Endodermal cell (in vitro differentiated cells): ENCODE data around the gene OTOP2. TPM values are rescaled to one million over a fixed set of nuclear protein-coding genes. Genes with fewer than 3 reads are reported as not detected.
"Not testable (repeated sequence)": the region's sequence is repeated elsewhere in the genome, so short reads cannot be mapped to it uniquely, and the experiment has no call there.

Experiments
- DNase-seq: peaks from one replicate; pipeline ENCODE4 v3.0.0-alpha.2; 2017
- H3K27ac ChIP-seq: 2 replicates; pipeline ENCODE4 v1.5.1; 2013; ENCODE audit warnings: mild to moderate bottlenecking, low read depth, low read length, moderate library complexity
- H3K27me3 ChIP-seq: 2 replicates; pipeline ENCODE4 v1.6.1; 2013; ENCODE audit warnings: mild to moderate bottlenecking, low read length, moderate library complexity; ENCODE audit not compliant: insufficient read depth, control insufficient read depth, poor library complexity, severe bottlenecking
- H3K36me3 ChIP-seq: 2 replicates; pipeline ENCODE4 v1.7.0; 2013; ENCODE audit warnings: mild to moderate bottlenecking, low read length, moderate library complexity; ENCODE audit not compliant: control insufficient read depth, insufficient read depth
- H3K4me1 ChIP-seq: one replicate; pipeline ENCODE4 v1.7.0; 2013; ENCODE audit warnings: low read length; ENCODE audit not compliant: control insufficient read depth, insufficient read depth
- H3K4me3 ChIP-seq: 2 replicates; pipeline ENCODE4 v1.5.1; 2013; ENCODE audit warnings: mild to moderate bottlenecking, low read length, moderate library complexity
- H3K9ac ChIP-seq: 2 replicates; pipeline ENCODE4 v1.6.1; 2013; ENCODE audit warnings: mild to moderate bottlenecking, low read length, moderate library complexity; ENCODE audit not compliant: poor library complexity, severe bottlenecking; ENCODE audit errors: extremely low read depth
- H3K9me3 ChIP-seq: 2 replicates; pipeline ENCODE4 v1.6.1; 2013; ENCODE audit warnings: mild to moderate bottlenecking, low read length, moderate library complexity; ENCODE audit not compliant: control insufficient read depth
- H3K27ac Mint-ChIP-seq: 2 replicates; pipeline ENCODE4 v1.8.0; 2020; ENCODE audit warnings: mixed read lengths
- H3K27me3 Mint-ChIP-seq: 2 replicates; pipeline ENCODE4 v1.8.0; 2021; ENCODE audit warnings: mild to moderate bottlenecking, mixed read lengths; ENCODE audit not compliant: insufficient read depth
- H3K36me3 Mint-ChIP-seq: 2 replicates; pipeline ENCODE4 v1.8.0; 2020; ENCODE audit warnings: low read depth, mixed read lengths
- H3K4me1 Mint-ChIP-seq: 2 replicates; pipeline ENCODE4 v1.8.0; 2020; ENCODE audit warnings: mixed read lengths
- H3K4me3 Mint-ChIP-seq: 2 replicates; pipeline ENCODE4 v1.8.0; 2020; ENCODE audit warnings: mild to moderate bottlenecking, moderate library complexity, mixed read lengths
- H3K9me3 Mint-ChIP-seq: 2 replicates; pipeline ENCODE4 v1.8.0; 2020; ENCODE audit warnings: mild to moderate bottlenecking, mixed read lengths
- CTCF ChIP-seq: fragments of 200-600 bp; sonication (generic); conservative IDR thresholded peaks from 2 replicates; pipeline ENCODE4 v1.5.0; 2021; ENCODE audit warnings: antibody characterized with exemption, mild to moderate bottlenecking
- WGBS, 2 experiments: methylation state at CpG; one replicate each; pipeline versions ENCODE4 v1.1.5 to v1.1.7; 2013; ENCODE audit warnings: missing lambda C conversion rate in 2 of 2, mixed read lengths in 1 of 2; ENCODE audit not compliant: insufficient coverage in 1 of 2, insufficient read length in 1 of 2; 5-methylcytosine and 5-hydroxymethylcytosine counted together
- total RNA-seq, 2 donors: library from RNA; stranded (reverse); fragmentation: NEBNext Ultra II Directional in 1 of 2; extraction: Animal tissue kit (Norgen Biotek cat#: 25700) in 1 of 2; gene quantifications; 2 replicates in 1 of 2; 3 replicates in 1 of 2; pipeline ENCODE4 v1.2.1, GENCODE V29; 2021

OTOP2 gene
- total RNA-seq, 2 donors from 2014 or later, result not detected

GRCh38 chr17:74907012-74907411, 17.1 kb upstream of the OTOP2 start:
- Histone ChIP-seq H3K9ac (no peak overlapping the region), H3K4me3 (no peak overlapping the region), H3K27me3 (peaks cover 2% of the 10 kb centered on the region), H3K36me3 (no peaks in the 10 kb centered on the region), H3K27ac (no peak overlapping the region), H3K4me1 (no peaks in the 10 kb centered on the region), H3K9me3 (no peaks in the 10 kb centered on the region)
- Mint-ChIP-seq H3K4me1 (peaks cover 14% of the 10 kb centered on the region), H3K9me3 (peaks cover 5% of the 10 kb centered on the region), H3K36me3 (no peaks in the 10 kb centered on the region), H3K27ac (no peak overlapping the region), H3K4me3 (no peak overlapping the region), H3K27me3 (peaks cover 11% of the 10 kb centered on the region)
- no peak for DNase-seq
- no peak for TF ChIP-seq CTCF
- whole genome bisulfite sequencing, 2 experiments, result 93 to 98% methylated on average over 28 to 34 of the region's 34 CpGs

DNA sequence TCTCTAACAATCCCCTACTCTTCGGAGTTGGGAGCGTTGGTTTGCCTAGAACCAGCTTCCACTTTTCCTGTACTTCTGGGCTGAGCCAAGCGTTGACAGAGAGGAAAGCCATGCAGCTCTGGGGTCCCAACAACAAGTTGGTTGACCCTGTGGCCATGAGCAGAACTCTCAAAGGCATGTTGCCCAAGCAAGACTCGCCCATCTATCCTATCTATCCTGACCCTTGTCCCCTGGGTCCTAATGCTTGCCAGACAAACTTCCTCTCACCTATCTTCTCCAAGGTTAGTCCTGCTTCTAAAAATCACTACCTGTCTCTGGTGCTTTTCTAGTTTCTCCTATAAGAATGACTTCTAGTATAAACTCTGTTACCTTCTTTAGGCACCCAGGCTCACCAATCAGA, 15.0 kb upstream of the OTOP2 start:
- not testable (repeated sequence) for H3K9ac ChIP-seq, H3K4me1 ChIP-seq, H3K9me3 ChIP-seq, H3K36me3 Mint-ChIP-seq, H3K4me3 ChIP-seq, H3K36me3 ChIP-seq, H3K27ac ChIP-seq, H3K4me3 Mint-ChIP-seq, H3K27ac Mint-ChIP-seq, H3K27me3 ChIP-seq, H3K9me3 Mint-ChIP-seq
- DNase-seq, result peak; percentile 76
- TF ChIP-seq CTCF, result peak; percentile 32
- peaks cover 14% of the 10 kb centered on the region for H3K4me1 Mint-ChIP-seq
- H3K27me3 Mint-ChIP-seq, result peaks cover 16% of the 10 kb centered on the region
- 57 to 69% methylated on average over 4 of the region's 4 CpGs for WGBS, 2 experiments

- not testable (repeated sequence) for DNase-seq, H3K36me3 ChIP-seq, H3K9me3 Mint-ChIP-seq, H3K4me3 ChIP-seq, H3K27me3 ChIP-seq, H3K9me3 ChIP-seq, H3K27ac ChIP-seq, H3K4me3 Mint-ChIP-seq, H3K36me3 Mint-ChIP-seq, H3K9ac ChIP-seq, H3K27ac Mint-ChIP-seq, H3K4me1 ChIP-seq
- Mint-ChIP-seq H3K4me1 (peaks cover 14% of the 10 kb centered on the region), H3K27me3 (peaks cover 23% of the 10 kb centered on the region)
- WGBS, 2 experiments, result 87 to 95% methylated on average over 4 to 8 of the region's 8 CpGs
Measured at GRCh38 chr17:74911423-74911822, 12.7 kb upstream of the OTOP2 start.

- Histone ChIP-seq H3K9me3 (no peaks in the 10 kb centered on the region), H3K4me1 (no peaks in the 10 kb centered on the region), H3K27ac (no peak overlapping the region), H3K9ac (no peak overlapping the region), H3K4me3 (no peak overlapping the region), H3K36me3 (no peaks in the 10 kb centered on the region), H3K27me3 (peaks cover under 1% of the 10 kb centered on the region)
- H3K27me3 Mint-ChIP-seq, result peaks cover 34% of the 10 kb centered on the region
- peaks cover 2% of the 10 kb centered on the region for H3K4me1 Mint-ChIP-seq
- no peak overlapping the region for H3K27ac Mint-ChIP-seq
- no peaks in the 10 kb centered on the region for H3K36me3 Mint-ChIP-seq
- peaks cover 4% of the 10 kb centered on the region for H3K9me3 Mint-ChIP-seq
- no peak for DNase-seq
- no peak for TF ChIP-seq CTCF
- 89 to 95% methylated on average over 6 to 13 of the region's 13 CpGs for WGBS, 2 experiments
- H3K4me3 Mint-ChIP-seq, result no peak overlapping the region
Measured at GRCh38 chr17:74916136-74916850, 7.8 kb upstream of the OTOP2 start.
